ENCODE data around the gene SAP25. TPM values are rescaled to one million over a fixed set of nuclear protein-coding genes. Genes with fewer than 3 reads are reported as not detected.

Gene SAP25
- total and polyA plus RNA-seq, 2 donors (not counting 1 experiment from before 2014, with no cell fraction given), result 51.7 to 71.9 TPM

DNA sequence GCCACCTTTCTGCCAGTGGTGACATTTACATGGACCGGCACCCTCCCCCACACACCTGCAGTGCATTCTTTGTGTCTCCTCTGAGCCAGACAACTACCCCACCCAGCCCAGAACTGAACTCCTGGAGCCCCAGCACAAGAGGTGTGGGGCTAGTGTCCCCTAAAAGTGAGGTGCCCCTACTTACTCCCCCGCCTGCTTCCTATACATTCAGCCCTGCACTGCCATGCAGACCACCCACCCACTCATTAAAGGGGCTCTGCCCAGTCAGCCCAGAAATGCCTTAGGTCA, 1.9 kb downstream of the SAP25 start:
- Mint-ChIP-seq H3K9me3 (ENCODE audit: insufficient read depth) (no peaks in the 10 kb centered on the region), H3K4me1 (peaks cover 37% of the 10 kb centered on the region), H3K27me3 (no peaks in the 10 kb centered on the region), H3K27ac (no peak overlapping the region), H3K4me3 (peak overlapping the region; percentile 34)
- no peak for ATAC-seq (ENCODE audit: low read depth)
- Histone ChIP-seq H3K9ac (ENCODE audit: low read length) (no peak overlapping the region), H3K4me3 (ENCODE audit: control extremely low read depth in 1 of 5, extremely low read depth in 1 of 5, insufficient read depth in 1 of 5, low read depth in 2 of 5, low read length in 4 of 5) (no peak overlapping the region), H3K79me2 (ENCODE audit: control insufficient read depth, insufficient read depth, low read length) (no peaks in the 10 kb centered on the region), H3K27me3 (replicated peaks in 1 of 4; ENCODE audit: control extremely low read depth in 1 of 4, control insufficient read depth in 3 of 4, insufficient read depth in 4 of 4, low read length in 3 of 4) (no peaks in the 10 kb centered on the region), H3K4me2 (replicated peaks; ENCODE audit: low read depth, low read length, poor library complexity, severe bottlenecking) (no peak overlapping the region), H3K4me1 (ENCODE audit: control insufficient read depth in 2 of 2, insufficient read depth in 2 of 2, low read length in 2 of 2) (peaks cover 39 to 49% of the 10 kb centered on the region in 2 donors), H4K20me1 (ENCODE audit: control insufficient read depth, insufficient read depth, low read length, poor library complexity, severe bottlenecking) (peaks cover 44% of the 10 kb centered on the region), H2AFZ (ENCODE audit: insufficient read depth, low read depth, low read length, poor library complexity, severe bottlenecking) (no peak overlapping the region), H3K9me3 (ENCODE audit: control extremely low read depth in 1 of 3, control insufficient read depth in 2 of 3, insufficient read depth in 1 of 3, low read length in 2 of 3) (no peaks in the 10 kb centered on the region), H3K36me3 (replicated peaks in 1 of 2; ENCODE audit: control extremely low read depth in 1 of 2, control insufficient read depth in 1 of 2, extremely low read depth in 1 of 2, insufficient read depth in 2 of 2, low read length in 1 of 2) (peaks cover 0 to 28% of the 10 kb centered on the region in 2 experiments), H3K27ac (ENCODE audit: low read length in 2 of 2) (no peak overlapping the region)
- DNase-seq, result no peak
- CTCF ChIA-PET, result interaction anchor here (1.0 to 1.7 kb wide), 4 partner anchors 10 to 280 kb away, joined by 4 to 7 read pairs (median 4); partner anchors contain the start of gene SLC12A9
- intact Hi-C loops (cut with micrococcal nuclease), result no loop called here
- POLR2A ChIA-PET, result interaction anchor here (0.6 kb wide), 1 partner anchor 450 kb away, joined by 5 read pairs; no protein-coding TSS in a partner anchor
- WGBS (ENCODE audit: insufficient coverage), result 100% methylated on average over 2 of the region's 2 CpGs
- TF ChIP-seq, protein P1, sequence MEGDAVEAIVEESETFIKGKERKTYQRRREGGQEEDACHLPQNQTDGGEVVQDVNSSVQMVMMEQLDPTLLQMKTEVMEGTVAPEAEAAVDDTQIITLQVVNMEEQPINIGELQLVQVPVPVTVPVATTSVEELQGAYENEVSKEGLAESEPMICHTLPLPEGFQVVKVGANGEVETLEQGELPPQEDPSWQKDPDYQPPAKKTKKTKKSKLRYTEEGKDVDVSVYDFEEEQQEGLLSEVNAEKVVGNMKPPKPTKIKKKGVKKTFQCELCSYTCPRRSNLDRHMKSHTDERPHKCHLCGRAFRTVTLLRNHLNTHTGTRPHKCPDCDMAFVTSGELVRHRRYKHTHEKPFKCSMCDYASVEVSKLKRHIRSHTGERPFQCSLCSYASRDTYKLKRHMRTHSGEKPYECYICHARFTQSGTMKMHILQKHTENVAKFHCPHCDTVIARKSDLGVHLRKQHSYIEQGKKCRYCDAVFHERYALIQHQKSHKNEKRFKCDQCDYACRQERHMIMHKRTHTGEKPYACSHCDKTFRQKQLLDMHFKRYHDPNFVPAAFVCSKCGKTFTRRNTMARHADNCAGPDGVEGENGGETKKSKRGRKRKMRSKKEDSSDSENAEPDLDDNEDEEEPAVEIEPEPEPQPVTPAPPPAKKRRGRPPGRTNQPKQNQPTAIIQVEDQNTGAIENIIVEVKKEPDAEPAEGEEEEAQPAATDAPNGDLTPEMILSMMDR (IDR thresholded peaks at IDR 0.05), result no peak
- no peak for TF ChIP-seq EZH2 (IDR thresholded peaks at IDR 0.05; ENCODE audit: borderline replicate concordance, insufficient read depth, low read depth, low read length, poor library complexity, severe bottlenecking)

DNA sequence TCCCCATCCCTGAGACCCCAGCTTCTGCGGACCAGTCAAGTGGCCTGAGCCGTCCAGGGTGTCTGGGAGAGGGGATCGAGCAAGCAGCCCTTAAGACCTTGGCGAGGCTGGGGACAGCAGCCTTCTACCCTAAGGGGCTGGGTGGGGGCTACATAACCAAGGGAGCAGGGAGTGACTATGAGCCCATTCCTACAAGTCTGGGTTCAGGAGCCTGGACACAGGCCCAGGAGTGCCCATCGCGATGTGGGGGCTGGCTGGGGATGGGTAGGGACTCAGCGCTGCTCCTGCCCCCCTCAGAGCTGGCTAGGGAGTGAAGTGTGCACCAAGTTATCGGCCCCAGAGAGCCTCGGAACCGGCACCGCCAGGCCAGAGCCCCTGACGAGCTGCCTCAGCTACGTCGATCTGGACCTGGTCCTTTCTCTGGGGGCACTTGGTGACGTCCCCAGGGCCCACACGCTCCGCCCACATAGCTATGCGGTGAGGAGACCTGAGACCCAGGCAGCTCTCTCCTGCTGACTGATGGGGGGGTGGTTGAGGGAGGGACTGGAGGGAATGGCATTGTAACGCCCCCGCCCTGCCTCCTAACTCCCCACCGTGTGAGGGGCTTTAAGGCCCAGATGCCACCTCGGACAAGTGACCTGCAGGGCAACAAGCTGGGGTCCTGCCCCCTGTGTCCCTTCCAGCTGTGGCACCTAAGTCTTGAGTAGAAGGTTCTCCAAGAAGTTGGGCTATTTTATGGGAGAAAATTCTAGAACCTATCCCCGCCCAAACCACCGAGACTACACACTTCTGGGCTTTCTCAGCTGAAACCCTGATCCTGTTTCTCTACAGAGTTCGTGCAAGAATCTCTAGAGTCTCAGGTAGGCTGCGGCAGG, 2.5 kb downstream of the SAP25 start:
- ChIA-PET POLR2A (interaction anchor here (0.5 to 1.0 kb wide), 3 partner anchors 13 to 450 kb away, joined by 3 to 6 read pairs (median 5); no protein-coding TSS in a partner anchor), CTCF (interaction anchor here (0.6 to 1.7 kb wide), 7 partner anchors 9 to 488 kb away, joined by 3 to 8 read pairs (median 5); partner anchors contain the start of gene SLC12A9)
- no peak overlapping the region for H3K27ac Mint-ChIP-seq
- TF ChIP-seq EZH2 (IDR thresholded peaks at IDR 0.05; ENCODE audit: borderline replicate concordance, insufficient read depth, low read depth, low read length, poor library complexity, severe bottlenecking), result no peak
- TF ChIP-seq, protein P1 (IDR thresholded peaks at IDR 0.05), result no peak
- Histone ChIP-seq H3K4me2 (replicated peaks; ENCODE audit: low read depth, low read length, poor library complexity, severe bottlenecking) (peak overlapping the region; percentile 85), H3K79me2 (ENCODE audit: control insufficient read depth, insufficient read depth, low read length) (no peaks in the 10 kb centered on the region), H3K27ac (ENCODE audit: low read length in 2 of 2) (no peak overlapping the region), H3K9ac (ENCODE audit: low read length) (no peak overlapping the region), H3K27me3 (replicated peaks in 1 of 4; ENCODE audit: control extremely low read depth in 1 of 4, control insufficient read depth in 3 of 4, insufficient read depth in 4 of 4, low read length in 3 of 4) (no peaks in the 10 kb centered on the region), H2AFZ (ENCODE audit: insufficient read depth, low read depth, low read length, poor library complexity, severe bottlenecking) (no peak overlapping the region), H3K4me1 (ENCODE audit: control insufficient read depth in 2 of 2, insufficient read depth in 2 of 2, low read length in 2 of 2) (peaks cover 39 to 49% of the 10 kb centered on the region in 2 donors), H3K36me3 (replicated peaks in 1 of 2; ENCODE audit: control extremely low read depth in 1 of 2, control insufficient read depth in 1 of 2, extremely low read depth in 1 of 2, insufficient read depth in 2 of 2, low read length in 1 of 2) (peaks cover 0 to 22% of the 10 kb centered on the region in 2 experiments), H4K20me1 (ENCODE audit: control insufficient read depth, insufficient read depth, low read length, poor library complexity, severe bottlenecking) (peaks cover 38% of the 10 kb centered on the region), H3K9me3 (ENCODE audit: control extremely low read depth in 1 of 3, control insufficient read depth in 2 of 3, insufficient read depth in 1 of 3, low read length in 2 of 3) (no peaks in the 10 kb centered on the region), H3K4me3 (ENCODE audit: control extremely low read depth in 1 of 5, extremely low read depth in 1 of 5, insufficient read depth in 1 of 5, low read depth in 2 of 5, low read length in 4 of 5) (no peak overlapping the region)
- no peaks in the 10 kb centered on the region for H3K9me3 Mint-ChIP-seq (ENCODE audit: insufficient read depth)
- DNase-seq, result no peak
- intact Hi-C loops (cut with micrococcal nuclease), result loop anchor here (1.0 kb wide), 1 partner anchor 12 kb away; no protein-coding TSS in a partner anchor
- peaks cover 37% of the 10 kb centered on the region for H3K4me1 Mint-ChIP-seq
- 91% methylated on average over 22 of the region's 26 CpGs for WGBS (ENCODE audit: insufficient coverage)
- no peak for ATAC-seq (ENCODE audit: low read depth)
- H3K27me3 Mint-ChIP-seq, result no peaks in the 10 kb centered on the region
- H3K4me3 Mint-ChIP-seq, result peak overlapping the region; percentile 60
